ENCODE measurements around the gene CACNA1A.

Gene CACNA1A

GRCh38 chr19:13309864-13310263 lies 196.4 kb downstream of the CACNA1A start:
- no peak for DNase-seq (ENCODE audit: low spot score)

GRCh38 chr19:13303381-13304129 lies 202.7 kb downstream of the CACNA1A start:
- no peak for DNase-seq (ENCODE audit: low spot score)

DNA sequence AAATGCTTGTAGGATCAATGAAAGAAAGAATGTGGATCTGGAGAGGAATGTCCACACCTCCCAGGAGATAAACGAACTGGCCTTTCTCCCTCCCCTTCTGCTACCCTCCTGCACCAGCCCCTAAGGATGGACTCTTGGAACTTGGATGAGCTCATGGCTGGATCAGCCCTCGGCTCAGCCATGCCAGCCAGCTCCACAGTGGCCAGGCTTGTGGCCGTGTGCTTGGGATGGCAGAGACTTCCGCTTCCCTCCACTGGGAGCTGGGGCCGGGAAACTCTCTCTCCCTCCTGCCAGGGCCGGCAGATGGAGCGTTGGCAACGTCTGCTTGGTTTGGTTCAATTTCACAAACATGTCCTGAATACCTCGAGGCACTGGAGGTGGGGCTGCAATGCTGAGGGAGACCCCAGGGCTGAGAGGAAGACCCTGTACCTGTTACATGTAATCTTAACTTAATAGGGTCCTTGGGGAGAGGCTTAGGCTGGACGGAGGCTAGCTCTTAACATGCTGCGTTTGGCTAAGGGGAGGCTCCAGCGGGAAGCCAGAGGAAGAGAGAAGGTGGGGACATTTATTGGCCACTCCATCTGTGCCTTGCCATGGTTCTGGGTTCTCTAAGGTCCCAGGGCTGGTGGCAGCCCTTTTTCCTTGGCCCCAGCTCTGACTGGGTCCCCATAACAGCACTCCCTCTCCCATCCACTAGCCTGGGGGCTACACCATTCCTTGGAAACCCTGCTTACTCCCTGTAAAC lies 203.6 kb downstream of the CACNA1A start:
- DNase-seq (ENCODE audit: low spot score), result no peak

DNA sequence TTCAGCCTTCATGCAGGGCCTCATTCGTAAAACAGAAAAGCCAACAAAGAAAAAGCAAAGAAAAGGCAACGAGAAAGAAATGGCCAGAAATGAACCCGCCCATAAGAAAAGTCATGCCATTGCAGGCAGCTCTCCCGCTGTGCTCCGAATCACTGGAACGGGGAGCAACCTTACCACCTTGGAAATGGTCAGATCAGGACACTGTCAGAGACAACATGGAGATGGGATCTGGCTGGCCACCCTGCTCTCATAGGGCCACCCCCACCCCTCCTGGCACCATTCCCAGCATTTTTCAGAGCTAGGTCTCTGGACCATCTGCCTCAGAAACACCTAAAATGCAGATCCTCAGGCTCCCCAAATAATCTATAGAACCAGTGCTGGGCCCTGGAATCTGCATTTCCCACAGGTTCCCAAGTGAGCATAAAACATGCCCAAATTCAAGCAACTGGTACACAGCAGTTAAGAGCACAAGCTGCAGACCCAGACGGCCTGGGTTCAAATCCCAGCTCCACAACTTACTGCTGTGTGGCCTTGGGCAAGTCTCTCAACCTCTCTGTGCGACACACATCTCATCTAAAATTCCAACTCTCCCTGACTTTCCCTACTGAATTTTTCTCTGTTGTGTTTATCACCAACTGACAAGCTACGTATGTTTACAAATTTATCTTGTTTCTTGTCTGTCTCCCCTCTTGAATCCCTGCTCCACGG lies 204.5 kb downstream of the CACNA1A start:
- no peak for DNase-seq (ENCODE audit: low spot score)

- DNase-seq (ENCODE audit: low spot score), result no peak
These were observed 205.8 kb downstream of the CACNA1A start for GRCh38 chr19:13300421-13301030.

- no peak for DNase-seq (ENCODE audit: low spot score)
These were observed 206.4 kb downstream of the CACNA1A start for GRCh38 chr19:13299838-13300237.

GRCh38 chr19:13298565-13299481 lies 207.5 kb downstream of the CACNA1A start:
- no peak for DNase-seq (ENCODE audit: low spot score)

DNA sequence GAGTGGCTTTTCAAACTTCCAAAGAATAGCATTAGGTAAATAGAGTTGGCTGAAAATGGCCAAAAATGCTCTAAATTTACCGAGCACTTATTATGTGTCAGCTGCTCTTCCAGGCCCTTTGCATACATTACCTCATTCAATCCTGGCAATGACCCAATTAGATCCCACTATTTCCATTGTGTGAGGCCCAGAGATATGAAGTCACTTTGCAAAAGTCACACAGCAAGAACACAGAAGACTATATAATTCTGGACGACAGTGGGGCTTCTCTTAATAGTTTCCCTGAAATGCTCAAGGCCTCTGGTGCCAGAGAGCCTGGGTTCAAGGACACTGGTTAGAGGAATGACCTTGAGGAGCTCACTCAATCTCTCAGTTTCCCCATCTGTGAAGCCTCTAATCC lies 209.3 kb downstream of the CACNA1A start:
- DNase-seq (ENCODE audit: low spot score), result no peak

GRCh38 chr19:13294812-13295567 lies 211.3 kb downstream of the CACNA1A start:
- no peak for DNase-seq (ENCODE audit: low spot score)

GRCh38 chr19:13291913-13292312 lies 214.4 kb downstream of the CACNA1A start:
- DNase-seq (ENCODE audit: low spot score), result no peak

DNA sequence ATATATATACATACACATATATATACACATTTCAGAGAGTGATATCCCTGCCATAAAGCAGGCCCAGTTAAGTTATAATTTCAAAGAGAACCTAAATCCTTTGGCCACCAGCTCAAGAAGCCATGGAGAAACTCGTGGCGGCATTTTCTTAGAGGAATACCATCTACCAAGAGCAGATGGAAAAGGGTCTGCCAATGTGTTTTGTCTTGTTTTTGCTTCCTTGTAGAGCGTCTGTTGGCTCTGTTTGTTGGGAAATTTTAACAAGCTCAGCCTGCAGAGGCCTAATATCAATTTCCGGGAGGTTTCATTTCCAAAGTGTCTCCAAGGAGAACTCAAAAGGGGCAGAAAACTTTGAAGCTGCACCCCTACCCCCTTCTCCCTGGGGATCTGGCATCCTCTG lies 215.5 kb downstream of the CACNA1A start:
- DNase-seq (ENCODE audit: low spot score), result no peak

- DNase-seq (ENCODE audit: low spot score), result no peak
These were observed 217.0 kb downstream of the CACNA1A start for GRCh38 chr19:13289295-13289694.

- no peak for DNase-seq (ENCODE audit: low spot score)
These were observed 219.9 kb downstream of the CACNA1A start for GRCh38 chr19:13286195-13286985.

DNA sequence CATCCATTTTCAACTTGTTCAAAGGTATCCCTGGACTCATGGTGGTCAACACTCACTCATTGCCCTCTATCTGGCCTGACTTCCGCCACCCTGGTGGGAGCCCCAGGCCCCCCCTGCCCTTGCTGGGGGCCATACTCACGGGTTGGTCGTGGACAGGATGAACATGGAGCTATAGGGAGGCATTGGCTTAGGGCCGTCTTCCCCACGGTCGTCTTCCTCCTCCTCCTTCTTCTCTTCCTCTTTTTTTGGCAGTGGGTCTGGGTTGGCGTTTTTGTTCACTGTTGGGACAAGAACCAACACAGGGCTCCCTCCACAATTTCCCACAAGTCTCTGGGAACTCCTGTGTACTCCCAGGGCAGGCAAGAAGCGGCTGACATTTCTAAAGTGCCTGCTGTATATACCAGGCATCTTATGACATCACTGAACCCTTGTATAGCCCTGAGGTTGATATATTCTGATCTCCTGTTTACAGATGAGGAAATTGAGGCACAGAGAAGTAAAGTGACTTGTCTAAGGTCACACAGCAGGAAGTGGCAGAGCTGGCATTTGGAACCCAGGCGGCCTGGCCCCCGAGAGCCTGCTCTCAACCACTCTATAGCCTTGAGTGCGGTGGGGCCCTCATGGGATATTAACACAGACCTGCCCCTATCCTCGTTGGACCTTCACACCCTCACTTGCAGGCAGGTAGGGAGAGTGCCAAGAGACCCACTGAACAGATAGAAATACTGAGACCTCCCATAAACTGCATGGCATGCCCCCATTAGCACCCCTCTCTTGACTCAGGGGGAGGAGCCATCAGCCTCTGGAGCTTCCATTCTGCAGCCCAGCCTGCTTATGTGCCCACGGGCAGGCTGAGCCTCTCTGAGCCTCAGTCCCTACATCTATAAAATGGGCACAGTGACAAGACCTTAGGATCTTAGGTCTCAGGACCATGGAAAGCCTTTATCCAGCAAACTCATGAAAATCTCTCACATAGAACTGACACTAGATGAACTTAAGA lies 221.1 kb downstream of the CACNA1A start:
- DNase-seq (ENCODE audit: low spot score), result no peak

- DNase-seq (ENCODE audit: low spot score), result no peak
These were observed 222.4 kb downstream of the CACNA1A start for GRCh38 chr19:13283871-13284270.

DNA sequence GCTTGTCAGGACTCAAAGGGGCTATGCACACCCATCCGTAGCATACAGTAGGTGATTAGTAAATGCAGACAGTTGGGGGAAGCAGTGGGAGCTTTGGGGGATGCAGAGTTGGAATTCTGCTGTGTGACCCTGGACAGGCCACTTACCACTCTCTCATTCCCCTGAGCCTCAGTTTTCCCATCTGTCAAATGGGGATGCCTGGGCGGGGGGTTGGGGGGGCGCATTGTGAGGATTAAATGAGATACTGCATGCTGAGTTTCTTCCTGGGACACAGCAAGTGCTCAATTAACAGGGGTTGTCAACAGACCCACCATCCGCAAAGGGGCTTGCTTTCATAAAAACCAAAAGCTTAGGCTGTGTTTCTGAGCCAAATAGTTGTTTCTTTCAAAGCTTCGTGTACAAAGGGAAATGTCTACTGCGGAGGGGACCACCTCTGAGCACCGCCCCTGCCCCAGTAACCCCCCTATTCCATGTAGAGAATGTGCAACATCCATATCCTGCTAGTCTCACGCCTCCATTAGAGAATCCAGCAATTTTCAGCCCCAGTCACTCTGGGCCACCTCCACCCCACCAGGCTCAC lies 223.7 kb downstream of the CACNA1A start:
- no peak for DNase-seq (ENCODE audit: low spot score)

DNA sequence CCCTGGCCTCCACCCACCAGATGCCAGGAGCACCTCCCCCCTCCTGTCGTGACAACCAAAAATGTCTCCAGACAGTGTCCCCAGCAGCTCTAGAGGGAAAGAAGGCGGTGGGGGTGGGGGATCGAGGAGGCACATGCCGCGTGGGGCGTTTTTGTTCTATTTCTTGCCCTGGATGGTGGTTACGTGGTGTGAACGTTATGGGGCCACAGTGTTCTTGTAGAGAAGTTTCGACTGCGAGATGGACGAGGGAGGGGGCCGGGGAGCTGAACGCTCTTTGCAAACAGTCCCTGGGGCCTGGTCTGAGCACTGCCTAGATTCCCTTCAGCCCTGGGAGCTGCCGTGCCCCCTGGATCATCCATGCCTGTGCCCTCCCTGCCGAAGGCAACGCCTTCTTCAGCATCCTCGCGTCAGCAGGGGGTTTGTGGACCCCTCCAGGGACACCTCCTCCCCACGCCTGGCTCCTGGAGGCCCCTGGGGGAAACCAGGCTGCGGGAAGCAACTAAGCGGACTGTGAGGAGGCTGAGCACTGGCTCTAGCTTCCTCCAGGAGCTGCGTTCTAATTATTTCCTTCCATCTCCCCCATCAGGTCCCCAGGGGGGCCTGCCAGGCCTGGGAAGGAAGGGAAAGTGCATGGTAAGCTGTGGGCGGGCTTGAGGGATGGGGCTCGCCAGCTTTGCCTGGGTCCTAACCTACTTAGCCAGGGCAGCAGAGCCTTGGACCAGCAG lies 224.6 kb downstream of the CACNA1A start:
- DNase-seq (ENCODE audit: low spot score), result no peak
